Large intestine (tissue), 3 donors: Measurements from ENCODE around the gene CRK. TPM values are rescaled to one million over a fixed set of nuclear protein-coding genes. Genes with fewer than 3 reads are reported as not detected.

ENCODE experiments used
- DNase-seq, 2 donors: peaks; one replicate each; pipeline versions ENCODE4 v3.0.0 to v3.0.0-alpha.2; 2013
- H3K27ac ChIP-seq: one replicate; pipeline ENCODE4 v1.5.1; 2013; ENCODE audit warnings: low read length
- H3K27me3 ChIP-seq: 2 replicates; pipeline ENCODE4 v1.6.1; 2013; ENCODE audit warnings: low read length; ENCODE audit not compliant: control insufficient read depth, insufficient read depth
- H3K36me3 ChIP-seq: 2 replicates; pipeline ENCODE4 v1.6.1; 2013; ENCODE audit warnings: low read length; ENCODE audit not compliant: control insufficient read depth, insufficient read depth
- H3K4me1 ChIP-seq: one replicate; pipeline ENCODE4 v1.6.1; 2013; ENCODE audit warnings: low read length; ENCODE audit not compliant: control insufficient read depth, insufficient read depth
- H3K4me3 ChIP-seq: one replicate; pipeline ENCODE4 v1.5.1; 2013; ENCODE audit warnings: low read length
- H3K9me3 ChIP-seq: one replicate; pipeline ENCODE4 v1.6.1; 2013; ENCODE audit warnings: mild to moderate bottlenecking, low read depth, low read length, moderate library complexity; ENCODE audit not compliant: control insufficient read depth
- WGBS: methylation state at CpG from one replicate; pipeline ENCODE4 v1.1.5; 2013; ENCODE audit warnings: low lambda C conversion rate; ENCODE audit not compliant: insufficient coverage; 5-methylcytosine and 5-hydroxymethylcytosine counted together
- polyA plus RNA-seq: library from polyadenylated mRNA; unstranded; fragments of 120-200 nt; gene quantifications from one replicate; pipeline ENCODE4 v1.2.1, GENCODE V29; 2013

CRK gene
- polyA plus RNA-seq, 1 donor = 42.2 TPM

DNA sequence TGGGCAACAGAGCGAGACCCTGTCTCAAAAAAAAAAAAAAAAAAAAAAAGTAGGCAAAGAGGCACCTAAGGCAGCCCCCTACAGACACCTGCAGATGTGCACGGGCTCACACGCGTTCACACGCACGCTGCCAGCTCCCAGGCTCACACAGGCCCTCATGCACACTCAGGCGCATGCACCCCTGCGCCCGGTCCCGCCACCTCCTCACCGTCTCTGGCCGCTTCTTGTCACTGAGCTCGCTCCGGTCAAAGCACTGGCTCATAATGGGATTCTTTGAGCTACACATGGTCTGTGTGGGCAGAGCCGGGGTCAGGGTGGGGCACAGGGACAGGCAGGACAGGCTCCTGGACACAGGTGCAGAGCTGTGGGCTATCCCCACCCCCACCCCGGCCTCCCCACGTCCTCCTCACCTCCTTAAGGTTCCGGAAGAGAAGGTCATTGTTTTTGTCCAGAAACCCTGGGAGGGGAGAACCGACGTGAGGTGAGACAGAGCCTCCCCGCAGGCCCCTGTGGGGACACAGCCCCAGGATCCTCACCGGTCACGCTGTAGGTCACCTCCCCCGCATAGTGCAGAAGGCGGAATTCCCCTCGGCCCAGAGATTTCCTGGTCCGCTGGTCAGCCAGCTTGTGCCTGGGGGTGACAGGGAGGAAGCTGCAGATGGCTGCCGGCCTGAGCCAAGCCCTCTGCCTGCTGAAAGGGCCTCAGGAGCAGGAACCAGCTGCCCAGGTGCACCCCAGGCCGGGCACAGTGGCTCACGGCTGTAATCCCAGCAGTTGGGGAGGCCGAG, 18.6 kb upstream of the CRK start:
- peaks cover 82% of the 10 kb centered on the region for H3K36me3 ChIP-seq
- no CpG with 5 or more reads among the region's 31 CpGs for WGBS
- no peak for DNase-seq
- H3K4me3 ChIP-seq = no peak overlapping the region
- H3K27ac ChIP-seq = no peak overlapping the region
- H3K4me1 ChIP-seq = no peaks in the 10 kb centered on the region
- no peaks in the 10 kb centered on the region for H3K9me3 ChIP-seq
- H3K27me3 ChIP-seq = no peaks in the 10 kb centered on the region

GRCh38 chr17:1473841-1474240, 17.8 kb upstream of the CRK start:
- no peaks in the 10 kb centered on the region for H3K27me3 ChIP-seq
- no peak overlapping the region for H3K4me3 ChIP-seq
- peaks cover 83% of the 10 kb centered on the region for H3K36me3 ChIP-seq
- no peak for DNase-seq
- peaks cover 2% of the 10 kb centered on the region for H3K4me1 ChIP-seq
- WGBS = no CpG with 5 or more reads among the region's 10 CpGs
- no peaks in the 10 kb centered on the region for H3K9me3 ChIP-seq
- no peak overlapping the region for H3K27ac ChIP-seq

GRCh38 chr17:1473170-1473569, 17.1 kb upstream of the CRK start:
- peaks cover 83% of the 10 kb centered on the region for H3K36me3 ChIP-seq
- H3K27me3 ChIP-seq = no peaks in the 10 kb centered on the region
- H3K4me1 ChIP-seq = peaks cover 9% of the 10 kb centered on the region
- H3K9me3 ChIP-seq = no peaks in the 10 kb centered on the region
- H3K4me3 ChIP-seq = no peak overlapping the region
- WGBS = no CpG with 5 or more reads among the region's 11 CpGs
- H3K27ac ChIP-seq = no peak overlapping the region
- DNase-seq = no peak

- Histone ChIP-seq H3K27ac (no peak overlapping the region), H3K27me3 (no peaks in the 10 kb centered on the region), H3K9me3 (no peaks in the 10 kb centered on the region), H3K4me1 (peaks cover 10% of the 10 kb centered on the region), H3K4me3 (no peak overlapping the region), H3K36me3 (peaks cover 78% of the 10 kb centered on the region)
- no peak for DNase-seq
- WGBS = no CpG with 5 or more reads among the region's 42 CpGs
Measured at GRCh38 chr17:1471911-1472821, 16.1 kb upstream of the CRK start.

- WGBS = no CpG with 5 or more reads among the region's 15 CpGs
- no peak for DNase-seq
- no peak overlapping the region for H3K27ac ChIP-seq
- peaks cover 10% of the 10 kb centered on the region for H3K4me1 ChIP-seq
- peaks cover 81% of the 10 kb centered on the region for H3K36me3 ChIP-seq
- H3K9me3 ChIP-seq = no peaks in the 10 kb centered on the region
- no peaks in the 10 kb centered on the region for H3K27me3 ChIP-seq
- H3K4me3 ChIP-seq = no peak overlapping the region
Measured at GRCh38 chr17:1471490-1471889, 15.5 kb upstream of the CRK start.

DNA sequence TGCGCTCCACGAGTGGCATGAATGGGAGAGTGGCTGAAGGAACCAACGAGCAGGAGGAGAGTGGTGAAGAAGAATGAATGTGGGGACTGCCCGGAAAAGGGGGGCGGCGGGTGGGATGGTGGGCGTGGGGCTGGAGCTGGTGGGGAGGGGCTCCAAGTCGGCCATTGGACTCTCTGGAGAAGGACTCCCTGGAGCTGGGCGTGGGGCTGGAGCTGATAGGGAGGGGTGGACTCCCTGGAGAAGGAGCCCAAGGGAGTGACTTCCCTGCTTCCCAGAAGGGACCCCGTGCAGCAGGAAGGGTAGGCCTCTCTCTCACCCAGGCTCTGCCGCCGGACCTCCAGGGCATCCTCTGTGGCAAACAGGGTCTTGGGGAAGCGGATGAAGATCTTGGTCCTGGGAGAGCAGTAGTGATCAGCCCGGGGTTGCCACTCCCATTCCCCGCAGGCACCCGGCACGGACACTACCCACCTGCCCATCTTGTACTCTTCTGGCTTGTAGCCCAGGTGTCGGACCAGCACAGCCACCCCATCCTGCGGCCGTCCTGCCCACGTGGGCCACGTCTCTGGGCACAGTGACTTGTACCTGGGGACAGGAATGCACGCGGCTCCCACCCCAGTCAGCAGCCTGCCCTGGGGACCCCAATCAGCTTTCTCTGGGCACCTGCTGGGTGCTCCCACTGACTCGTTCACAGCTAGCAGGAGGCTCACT, 14.9 kb upstream of the CRK start:
- Histone ChIP-seq H3K27me3 (no peaks in the 10 kb centered on the region), H3K4me1 (peaks cover 10% of the 10 kb centered on the region), H3K9me3 (no peaks in the 10 kb centered on the region), H3K4me3 (no peak overlapping the region), H3K27ac (no peak overlapping the region), H3K36me3 (peaks cover 75% of the 10 kb centered on the region)
- WGBS = no CpG with 5 or more reads among the region's 25 CpGs
- DNase-seq = no peak

DNA sequence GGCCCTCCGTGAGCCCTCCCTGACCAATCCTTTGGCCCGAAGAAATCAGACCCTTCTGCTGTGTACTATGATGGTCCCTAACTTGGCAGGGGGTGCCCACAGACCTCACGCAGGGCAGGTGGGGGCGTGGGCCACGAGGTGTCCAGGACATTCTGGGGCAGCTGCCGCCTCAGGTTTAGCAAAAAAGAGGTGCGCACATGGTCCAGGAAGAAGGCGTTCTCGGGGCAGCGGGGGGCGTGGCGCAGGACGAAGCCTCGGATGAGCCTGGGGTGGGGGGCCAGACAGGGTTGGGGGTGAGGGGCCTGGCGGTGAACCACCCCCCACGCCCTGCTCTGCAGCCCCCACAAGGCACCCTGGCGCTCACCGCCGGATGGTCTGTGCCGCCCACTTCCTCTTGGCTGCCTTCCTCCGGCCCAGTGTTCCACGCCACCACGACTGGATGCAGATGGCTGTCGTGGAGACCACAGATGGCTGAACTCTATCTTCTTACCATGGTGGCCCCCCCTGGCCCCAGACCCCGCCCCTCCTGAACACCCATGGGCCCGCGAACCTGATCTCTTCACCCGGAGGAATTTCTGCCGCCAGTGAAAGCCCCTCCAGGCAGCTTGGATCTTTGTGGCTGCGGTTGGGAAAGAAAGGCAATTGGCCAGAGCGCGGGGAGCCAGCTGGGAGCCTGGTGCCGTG, 14.2 kb upstream of the CRK start:
- Histone ChIP-seq H3K36me3 (peaks cover 71% of the 10 kb centered on the region), H3K27ac (no peak overlapping the region), H3K4me3 (no peak overlapping the region), H3K9me3 (no peaks in the 10 kb centered on the region), H3K4me1 (peaks cover 10% of the 10 kb centered on the region), H3K27me3 (no peaks in the 10 kb centered on the region)
- DNase-seq = no peak
- no CpG with 5 or more reads among the region's 33 CpGs for WGBS

- peaks cover 10% of the 10 kb centered on the region for H3K4me1 ChIP-seq
- no peak overlapping the region for H3K4me3 ChIP-seq
- no peak for DNase-seq
- no peaks in the 10 kb centered on the region for H3K27me3 ChIP-seq
- H3K27ac ChIP-seq = no peak overlapping the region
- H3K36me3 ChIP-seq = peaks cover 67% of the 10 kb centered on the region
- WGBS = 86% methylated on average over 5 of the region's 28 CpGs
- H3K9me3 ChIP-seq = no peaks in the 10 kb centered on the region
Measured at GRCh38 chr17:1469231-1469852, 13.3 kb upstream of the CRK start.

DNA sequence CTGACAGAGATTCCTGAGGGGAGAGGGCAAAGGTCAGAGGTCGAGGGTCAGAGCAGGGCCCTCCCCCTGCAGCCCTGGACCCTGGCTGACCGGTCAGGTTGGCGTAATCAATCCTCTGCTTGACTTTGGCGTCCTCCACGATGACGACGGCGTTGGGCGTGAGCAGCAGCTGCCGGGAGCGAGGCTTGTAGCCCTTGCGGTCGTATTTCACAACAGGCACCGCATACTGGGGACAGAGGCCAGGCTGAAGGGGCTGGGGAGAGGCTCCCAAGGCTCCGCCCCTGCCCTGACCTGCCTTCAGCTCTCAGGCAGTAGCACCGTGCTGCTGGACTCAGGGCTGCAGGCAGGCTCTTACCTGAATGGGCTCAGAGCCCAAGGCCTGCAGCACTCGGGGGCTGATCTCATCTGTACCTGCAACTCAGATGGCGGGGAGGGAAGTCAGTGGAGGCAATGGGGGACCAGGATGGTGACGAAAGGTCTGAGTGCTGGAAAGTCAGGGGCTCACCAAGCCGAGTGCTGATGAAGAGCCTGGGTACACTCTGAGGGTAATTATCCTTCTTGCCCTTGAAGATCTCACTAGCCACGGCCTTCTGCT, 12.0 kb upstream of the CRK start:
- Histone ChIP-seq H3K9me3 (no peaks in the 10 kb centered on the region), H3K27ac (peak overlapping the region; percentile 65), H3K36me3 (peaks cover 64% of the 10 kb centered on the region), H3K27me3 (no peaks in the 10 kb centered on the region), H3K4me1 (peaks cover 10% of the 10 kb centered on the region), H3K4me3 (no peak overlapping the region)
- peak; percentile 94 to 95 for DNase-seq
- WGBS = no CpG with 5 or more reads among the region's 21 CpGs
